Neural cell (in vitro differentiated cells): ENCODE measurements around the gene PCP4L1.

Experiments used
- CTCF ChIP-seq: fragments of 450-650 bp; IDR thresholded peaks from 2 replicates; pipeline ENCODE4 v1.5.1; 2014; ENCODE audit warnings: antibody characterized with exemption, mild to moderate bottlenecking, moderate library complexity; ENCODE audit not compliant: poor library complexity, severe bottlenecking
- EP300 ChIP-seq: fragments of 450-650 bp; conservative IDR thresholded peaks from 2 replicates; pipeline ENCODE4 v1.6.1; 2014; ENCODE audit warnings: antibody characterized with exemption, mild to moderate bottlenecking, moderate library complexity; ENCODE audit not compliant: poor library complexity, severe bottlenecking
- EZH2 ChIP-seq: fragments of 200-600, 300-800 bp; shearing (Covaris generic), sonication (generic); IDR thresholded peaks from 2 replicates; pipeline ENCODE4 v1.6.1; 2014; ENCODE audit warnings: antibody characterized with exemption, low read length, borderline replicate concordance, mild to moderate bottlenecking; ENCODE audit not compliant: insufficient read depth, poor library complexity, severe bottlenecking
- MXI1 ChIP-seq: fragments of 450-650 bp; conservative IDR thresholded peaks from 2 replicates; pipeline ENCODE4 v1.6.1; 2014; ENCODE audit warnings: antibody characterized with exemption, mild to moderate bottlenecking; ENCODE audit not compliant: poor library complexity, severe bottlenecking
- POLR2AphosphoS5 ChIP-seq: IDR thresholded peaks from 2 replicates; pipeline ENCODE4 v1.6.1; 2012
- RAD21 ChIP-seq: fragments of 450-650 bp; conservative IDR thresholded peaks from 2 replicates; pipeline ENCODE4 v1.6.1; 2014; ENCODE audit warnings: antibody characterized with exemption, mild to moderate bottlenecking, moderate library complexity
- REST ChIP-seq: IDR thresholded peaks from 2 replicates; pipeline ENCODE4 v1.6.1; 2012; ENCODE audit warnings: borderline replicate concordance
- TAF1 ChIP-seq: IDR thresholded peaks from 2 replicates; pipeline ENCODE4 v1.6.1; 2012; ENCODE audit warnings: low read depth

- TF ChIP-seq CTCF, result no peak
- no peak for TF ChIP-seq MXI1
- no peak for TF ChIP-seq POLR2AphosphoS5
- no peak for TF ChIP-seq REST
- TF ChIP-seq EP300, result no peak
- TF ChIP-seq RAD21, result no peak
- no peak for TF ChIP-seq EZH2
- TF ChIP-seq TAF1, result no peak
Measured at GRCh38 chr1:161298116-161298515, 39.6 kb downstream of the PCP4L1 start.
